Activated CD8-positive, alpha-beta T cell treated with anti-CD3 and anti-CD28 coated beads for 36 hours (primary cell): ENCODE measurements around the gene ASGR1. TPM values are rescaled to one million over a fixed set of nuclear protein-coding genes. Genes with fewer than 3 reads are reported as not detected.
"Not testable (repeated sequence)": the region's sequence is repeated elsewhere in the genome, so short reads cannot be mapped to it uniquely, and the experiment has no call there.

Experiments used
- ATAC-seq: fragments of 200-7000 bp; cut with Tn5 transposase; one replicate; pipeline ENCODE4 v1.10.0; 2021; ENCODE audit warnings: mild to moderate bottlenecking, moderate library complexity
- CTCF ChIA-PET: fragments of 350-600 bp; sonication (Branson Sonifier 250); formaldehyde crosslinking; loops from one replicate; lab custom pipeline; 2021; ENCODE audit warnings: antibody characterized with exemption; lab: Charles Lee
- POLR2A ChIA-PET: fragments of 350-600 bp; sonication (Branson Sonifier 250); formaldehyde crosslinking; loops from one replicate; lab custom pipeline; 2021; ENCODE audit warnings: antibody characterized with exemption; lab: Charles Lee
- DNase-seq: peaks from one replicate; pipeline ENCODE4 v3.0.0-alpha.2; 2020
- H3K27ac Mint-ChIP-seq: one replicate; pipeline ENCODE4 v1.8.0; 2021; ENCODE audit warnings: mild to moderate bottlenecking, mixed read lengths
- H3K27me3 Mint-ChIP-seq: one replicate; pipeline ENCODE4 v1.8.0; 2021; ENCODE audit warnings: mixed read lengths
- H3K36me3 Mint-ChIP-seq: one replicate; pipeline ENCODE4 v1.8.0; 2021; ENCODE audit warnings: low read depth, mixed read lengths
- H3K4me1 Mint-ChIP-seq: one replicate; pipeline ENCODE4 v1.8.0; 2021; ENCODE audit warnings: low read depth, mixed read lengths
- H3K4me3 Mint-ChIP-seq: one replicate; pipeline ENCODE4 v1.8.0; 2021; ENCODE audit warnings: mild to moderate bottlenecking, moderate library complexity, mixed read lengths
- H3K9me3 Mint-ChIP-seq: one replicate; pipeline ENCODE4 v1.8.0; 2021; ENCODE audit warnings: mixed read lengths
- intact Hi-C: fragments of 100-400 bp; cut with micrococcal nuclease; formaldehyde crosslinking; loops from one replicate; pipeline ENCODE4 v1.10.0; 2022
- total RNA-seq, 2 experiments: library from RNA; stranded (reverse); gene quantifications; one replicate each; pipeline ENCODE4 v1.2.3, GENCODE V29; 2021
- TF ChIP-seq, protein P1 (sequence below): fragments of 200-600 bp; IDR thresholded peaks from one replicate; pipeline ENCODE4 v1.8.0; 2022; ENCODE audit warnings: antibody characterized with exemption, mild to moderate bottlenecking

Gene ASGR1
- total RNA-seq, 2 experiments from 2014 or later, result 2.6 to 3.9 TPM

- no peaks in the 10 kb centered on the region for H3K9me3 Mint-ChIP-seq
- no peak overlapping the region for H3K27ac Mint-ChIP-seq
- POLR2A ChIA-PET, result no interaction called here
- H3K4me1 Mint-ChIP-seq, result peaks cover 12% of the 10 kb centered on the region
- no peak overlapping the region for H3K4me3 Mint-ChIP-seq
- TF ChIP-seq, protein P1, sequence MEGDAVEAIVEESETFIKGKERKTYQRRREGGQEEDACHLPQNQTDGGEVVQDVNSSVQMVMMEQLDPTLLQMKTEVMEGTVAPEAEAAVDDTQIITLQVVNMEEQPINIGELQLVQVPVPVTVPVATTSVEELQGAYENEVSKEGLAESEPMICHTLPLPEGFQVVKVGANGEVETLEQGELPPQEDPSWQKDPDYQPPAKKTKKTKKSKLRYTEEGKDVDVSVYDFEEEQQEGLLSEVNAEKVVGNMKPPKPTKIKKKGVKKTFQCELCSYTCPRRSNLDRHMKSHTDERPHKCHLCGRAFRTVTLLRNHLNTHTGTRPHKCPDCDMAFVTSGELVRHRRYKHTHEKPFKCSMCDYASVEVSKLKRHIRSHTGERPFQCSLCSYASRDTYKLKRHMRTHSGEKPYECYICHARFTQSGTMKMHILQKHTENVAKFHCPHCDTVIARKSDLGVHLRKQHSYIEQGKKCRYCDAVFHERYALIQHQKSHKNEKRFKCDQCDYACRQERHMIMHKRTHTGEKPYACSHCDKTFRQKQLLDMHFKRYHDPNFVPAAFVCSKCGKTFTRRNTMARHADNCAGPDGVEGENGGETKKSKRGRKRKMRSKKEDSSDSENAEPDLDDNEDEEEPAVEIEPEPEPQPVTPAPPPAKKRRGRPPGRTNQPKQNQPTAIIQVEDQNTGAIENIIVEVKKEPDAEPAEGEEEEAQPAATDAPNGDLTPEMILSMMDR, result no peak
- ATAC-seq (no peak), DNase-seq (no peak)
- intact Hi-C loops, result no loop called here
- peaks cover 12% of the 10 kb centered on the region for H3K27me3 Mint-ChIP-seq
- CTCF ChIA-PET, result interaction anchor here (1.1 to 1.9 kb wide), 2 partner anchors 9 to 38 kb away, joined by 3 to 7 read pairs; no protein-coding TSS in a partner anchor
- no peaks in the 10 kb centered on the region for H3K36me3 Mint-ChIP-seq
These were observed 4.4 kb downstream of the ASGR1 start for GRCh38 chr17:7174603-7175326.

DNA sequence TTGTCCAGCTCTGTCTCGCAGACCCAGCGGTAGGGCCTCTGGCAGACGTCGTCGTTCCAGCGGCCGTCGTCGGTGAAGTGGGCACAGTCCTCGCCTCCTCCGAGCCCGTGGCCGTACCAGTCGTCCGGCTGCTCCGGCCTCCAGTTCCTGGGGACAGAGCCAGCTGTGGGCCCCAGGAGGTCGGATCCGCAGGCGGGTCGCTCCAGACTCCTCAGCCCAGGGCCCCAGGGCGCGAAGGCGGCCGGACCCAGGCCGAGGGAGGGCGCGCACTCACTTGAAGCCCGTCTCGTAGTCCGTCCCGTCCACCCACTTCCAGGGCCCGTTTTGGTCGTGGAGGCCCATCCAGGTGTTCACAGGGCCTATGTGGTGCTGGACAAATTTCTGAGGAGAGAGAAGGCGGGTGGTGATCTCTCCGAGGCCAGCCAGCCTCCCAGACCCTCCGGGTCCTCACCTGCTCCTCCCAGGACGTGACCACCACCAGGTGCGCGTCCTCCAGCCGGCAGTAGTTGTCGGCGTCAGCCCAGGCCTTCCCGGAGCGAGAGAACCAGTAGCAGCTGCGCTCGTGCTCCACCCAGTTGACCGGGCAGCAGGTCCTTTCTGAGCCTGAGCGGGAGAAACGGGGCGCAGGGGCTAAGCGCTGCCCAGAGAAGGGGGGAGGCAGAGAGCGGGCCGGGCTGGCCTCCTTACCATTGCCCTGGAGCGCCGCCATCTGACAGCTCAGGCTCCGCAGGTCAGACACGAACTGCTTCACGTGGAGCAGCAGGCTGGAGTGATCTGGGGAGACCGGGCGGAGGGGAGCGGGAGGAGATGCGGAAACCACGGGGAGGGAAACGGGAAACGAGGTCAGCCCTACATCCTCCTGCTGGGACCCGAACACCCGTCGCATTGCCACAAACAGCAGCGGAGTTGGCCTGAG, 5.2 kb downstream of the ASGR1 start:
- no peaks in the 10 kb centered on the region for H3K9me3 Mint-ChIP-seq
- ChIA-PET CTCF (interaction anchor here (0.6 to 1.9 kb wide), 4 partner anchors 9 to 187 kb away, joined by 3 to 7 read pairs (median 4); no protein-coding TSS in a partner anchor), POLR2A (interaction anchor here (0.9 kb wide), 1 partner anchor 9 kb away, joined by 3 read pairs; no protein-coding TSS in a partner anchor)
- no peak overlapping the region for H3K4me3 Mint-ChIP-seq
- H3K36me3 Mint-ChIP-seq, result no peaks in the 10 kb centered on the region
- H3K4me1 Mint-ChIP-seq, result peaks cover 12% of the 10 kb centered on the region
- peaks cover 12% of the 10 kb centered on the region for H3K27me3 Mint-ChIP-seq
- DNase-seq, result peak; percentile 78
- ATAC-seq, result peak; percentile 74
- intact Hi-C loops, result no loop called here
- no peak overlapping the region for H3K27ac Mint-ChIP-seq
- TF ChIP-seq, protein P1, result peak; percentile 24

GRCh38 chr17:7172522-7173191, 6.5 kb downstream of the ASGR1 start:
- H3K27me3 Mint-ChIP-seq, intact Hi-C loops, H3K36me3 Mint-ChIP-seq, H3K9me3 Mint-ChIP-seq, POLR2A ChIA-PET, H3K4me1 Mint-ChIP-seq, H3K4me3 Mint-ChIP-seq, DNase-seq, H3K27ac Mint-ChIP-seq, ATAC-seq: not testable (repeated sequence)
- CTCF ChIA-PET, result interaction anchor here (1.0 to 1.9 kb wide), 2 partner anchors 36 to 120 kb away, joined by 3 to 7 read pairs; no protein-coding TSS in a partner anchor

DNA sequence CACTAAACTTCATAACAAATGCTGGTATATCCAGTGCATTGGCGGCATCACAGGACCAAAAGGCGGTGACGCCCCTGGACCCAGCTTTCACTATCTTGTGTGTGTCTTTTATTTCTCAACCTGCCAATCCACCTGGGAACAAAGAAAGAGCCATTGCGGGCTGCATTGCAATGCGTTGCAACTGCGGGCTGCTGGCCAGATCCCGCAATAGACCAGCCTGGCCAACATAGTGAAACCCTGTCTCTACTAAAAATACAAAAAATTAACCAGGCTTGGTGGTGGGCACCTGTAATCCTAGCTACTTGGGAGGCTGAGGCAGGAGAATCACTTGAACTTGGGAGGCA, 9.6 kb downstream of the ASGR1 start:
- H3K9me3 Mint-ChIP-seq, result not testable (repeated sequence)

DNA sequence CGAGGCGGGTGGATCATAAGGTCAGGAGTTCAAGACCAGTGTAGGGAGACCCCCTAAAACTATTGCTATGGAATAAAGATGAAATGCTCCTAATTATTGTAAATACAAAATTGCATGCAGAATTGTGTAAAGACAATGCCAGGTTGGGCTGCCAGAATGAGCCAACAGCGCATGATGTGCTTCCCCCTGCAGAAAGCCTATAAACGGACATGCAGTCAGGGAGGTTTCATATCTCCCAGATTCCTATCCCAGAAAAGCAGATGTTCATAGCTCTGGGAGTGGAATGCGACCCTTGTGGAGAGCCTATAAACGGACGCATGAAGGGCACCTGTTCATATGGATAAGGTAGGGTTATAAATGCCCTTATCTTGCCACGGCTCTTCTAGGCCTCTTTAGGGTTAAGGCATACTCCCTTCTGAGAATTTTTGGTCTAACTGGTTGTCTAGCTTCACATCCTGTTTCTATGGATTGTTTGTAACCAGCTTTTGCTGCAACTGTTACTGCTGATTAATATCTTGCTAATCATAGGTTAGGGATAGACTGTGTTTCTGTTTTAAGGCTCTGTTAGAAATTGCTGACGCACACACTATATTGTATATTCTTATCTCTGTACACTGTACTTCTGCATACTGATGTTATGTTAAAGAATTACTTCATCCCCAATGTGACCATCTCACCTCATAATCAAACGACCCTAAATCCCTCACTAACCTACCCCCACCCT, 10.2 kb downstream of the ASGR1 start:
- intact Hi-C loops, H3K9me3 Mint-ChIP-seq: not testable (repeated sequence)
- CTCF ChIA-PET, result interaction anchor here (1.2 kb wide), 1 partner anchor 9 kb away, joined by 4 read pairs; no protein-coding TSS in a partner anchor

More for the DNA sequence above, 9.6 kb downstream of the ASGR1 start:
- POLR2A ChIA-PET, H3K4me3 Mint-ChIP-seq, H3K4me1 Mint-ChIP-seq, intact Hi-C loops, H3K27me3 Mint-ChIP-seq, DNase-seq, H3K36me3 Mint-ChIP-seq, H3K27ac Mint-ChIP-seq, ATAC-seq: not testable (repeated sequence)
- CTCF ChIA-PET, result interaction anchor here (1.2 kb wide), 1 partner anchor 9 kb away, joined by 4 read pairs; no protein-coding TSS in a partner anchor

More for the DNA sequence above, 10.2 kb downstream of the ASGR1 start:
- H3K27ac Mint-ChIP-seq, H3K27me3 Mint-ChIP-seq, DNase-seq, ATAC-seq, H3K4me1 Mint-ChIP-seq, POLR2A ChIA-PET, H3K36me3 Mint-ChIP-seq, H3K4me3 Mint-ChIP-seq: not testable (repeated sequence)
